Thoracic aorta (tissue), 2 donors: ENCODE measurements around the gene CEP89. TPM values are rescaled to one million over a fixed set of nuclear protein-coding genes. Genes with fewer than 3 reads are reported as not detected.

Experiments
- ATAC-seq: fragments of 150-250 bp; one replicate; pipeline ENCODE4 v1.8.0; 2017; ENCODE audit warnings: low read depth; ENCODE audit not compliant: insufficient number of reproducible peaks, low FRiP score
- DNase-seq: peaks from one replicate; pipeline ENCODE4 v3.0.0-alpha.2; 2020; ENCODE audit warnings: low spot score
- H3K27ac ChIP-seq, 2 donors: fragments of 200-600 bp; sonication (generic); 1 replicate in 1 of 2; 2 replicates in 1 of 2; pipeline ENCODE4 v1.5.1; 2016; ENCODE audit warnings: mild to moderate bottlenecking in 2 of 2, moderate library complexity in 2 of 2
- H3K27me3 ChIP-seq: fragments of 200-600 bp; sonication (generic); replicated peaks from 2 replicates; pipeline ENCODE4 v1.6.0; 2016; ENCODE audit warnings: mild to moderate bottlenecking; ENCODE audit not compliant: insufficient read depth
- H3K36me3 ChIP-seq: fragments of 200-600 bp; sonication (generic); one replicate; pipeline ENCODE4 v1.5.1; 2016
- H3K4me1 ChIP-seq, 2 donors: fragments of 200-600 bp; sonication (generic); 1 replicate in 1 of 2; 2 replicates in 1 of 2; pipeline versions ENCODE4 v1.5.1 to v1.6.0; 2016; ENCODE audit warnings: low read depth in 2 of 2, mild to moderate bottlenecking in 1 of 2; ENCODE audit not compliant: control insufficient read depth in 1 of 2
- H3K4me3 ChIP-seq: fragments of 200-600 bp; sonication (generic); 2 replicates; pipeline ENCODE4 v1.5.1; 2016; ENCODE audit warnings: mild to moderate bottlenecking
- H3K9me3 ChIP-seq: fragments of 200-600 bp; sonication (generic); 2 replicates; pipeline ENCODE4 v1.5.1; 2016
- total RNA-seq, 2 donors: library from RNA; depleted of rRNA; stranded (reverse); fragments of >200 nt; gene quantifications; one replicate each; pipeline versions ENCODE4 v1.1.0 to v1.2.3, GENCODE V29; 2016
- TF ChIP-seq, protein P1 (sequence below): fragments of 200-600 bp; sonication (generic); IDR thresholded peaks from one replicate; pipeline ENCODE4 v1.5.1; 2019; ENCODE audit warnings: antibody characterized with exemption

The CEP89 gene
- total RNA-seq, 2 donors from 2014 or later: 20.5 to 26.1 TPM

DNA sequence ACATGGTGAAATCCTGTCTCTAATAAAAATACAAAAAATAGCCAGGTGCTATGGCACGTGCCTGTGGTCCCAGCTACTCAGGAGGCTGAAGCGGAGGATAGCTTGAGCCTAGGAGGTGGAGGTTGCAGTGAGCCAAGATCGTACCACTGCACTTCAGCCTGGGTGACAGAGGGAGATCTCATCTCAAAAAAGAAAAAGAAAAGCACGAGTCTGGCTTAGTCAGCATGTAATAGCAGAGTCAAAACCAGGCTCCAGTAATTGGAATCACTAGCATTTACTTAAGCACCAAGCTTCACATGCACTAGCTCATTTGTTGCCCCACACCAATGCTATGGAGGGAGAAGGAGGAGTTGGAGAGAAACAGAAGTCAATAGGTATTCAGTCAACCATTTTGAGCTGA, 60.3 kb downstream of the CEP89 start:
- Histone ChIP-seq H3K36me3 (peaks cover 12% of the 10 kb centered on the region), H3K9me3 (no peaks in the 10 kb centered on the region), H3K27me3 (no peaks in the 10 kb centered on the region), H3K4me1 (no peaks in the 10 kb centered on the region), H3K27ac (no peak overlapping the region), H3K4me3 (no peak overlapping the region)
- no peak for DNase-seq
- TF ChIP-seq, protein P1, sequence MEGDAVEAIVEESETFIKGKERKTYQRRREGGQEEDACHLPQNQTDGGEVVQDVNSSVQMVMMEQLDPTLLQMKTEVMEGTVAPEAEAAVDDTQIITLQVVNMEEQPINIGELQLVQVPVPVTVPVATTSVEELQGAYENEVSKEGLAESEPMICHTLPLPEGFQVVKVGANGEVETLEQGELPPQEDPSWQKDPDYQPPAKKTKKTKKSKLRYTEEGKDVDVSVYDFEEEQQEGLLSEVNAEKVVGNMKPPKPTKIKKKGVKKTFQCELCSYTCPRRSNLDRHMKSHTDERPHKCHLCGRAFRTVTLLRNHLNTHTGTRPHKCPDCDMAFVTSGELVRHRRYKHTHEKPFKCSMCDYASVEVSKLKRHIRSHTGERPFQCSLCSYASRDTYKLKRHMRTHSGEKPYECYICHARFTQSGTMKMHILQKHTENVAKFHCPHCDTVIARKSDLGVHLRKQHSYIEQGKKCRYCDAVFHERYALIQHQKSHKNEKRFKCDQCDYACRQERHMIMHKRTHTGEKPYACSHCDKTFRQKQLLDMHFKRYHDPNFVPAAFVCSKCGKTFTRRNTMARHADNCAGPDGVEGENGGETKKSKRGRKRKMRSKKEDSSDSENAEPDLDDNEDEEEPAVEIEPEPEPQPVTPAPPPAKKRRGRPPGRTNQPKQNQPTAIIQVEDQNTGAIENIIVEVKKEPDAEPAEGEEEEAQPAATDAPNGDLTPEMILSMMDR: no peak
- no peak for ATAC-seq

DNA sequence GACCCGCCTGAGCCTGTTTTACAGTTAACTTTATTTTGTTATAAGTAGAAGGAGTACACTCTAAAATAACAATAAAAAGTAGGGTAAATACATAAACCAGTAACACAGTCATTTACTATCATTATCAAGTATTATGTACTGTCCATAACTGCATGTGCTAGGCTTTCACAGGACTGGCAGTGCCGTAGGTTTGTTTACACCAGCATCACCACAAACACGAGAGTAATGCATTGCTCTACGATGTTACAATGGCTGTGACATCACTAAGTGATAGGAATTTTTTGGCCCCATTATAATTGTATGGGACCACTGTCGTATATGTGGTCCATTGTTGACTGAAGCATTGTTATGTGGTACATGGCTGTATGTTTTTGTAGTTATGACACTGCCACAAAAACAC, 60.9 kb downstream of the CEP89 start:
- no peak overlapping the region for H3K27ac ChIP-seq
- TF ChIP-seq, protein P1: no peak
- H3K9me3 ChIP-seq: peaks cover under 1% of the 10 kb centered on the region
- ATAC-seq (no peak), DNase-seq (no peak)
- no peaks in the 10 kb centered on the region for H3K27me3 ChIP-seq
- no peak overlapping the region for H3K4me3 ChIP-seq
- peaks cover 12% of the 10 kb centered on the region for H3K36me3 ChIP-seq
- no peaks in the 10 kb centered on the region for H3K4me1 ChIP-seq

DNA sequence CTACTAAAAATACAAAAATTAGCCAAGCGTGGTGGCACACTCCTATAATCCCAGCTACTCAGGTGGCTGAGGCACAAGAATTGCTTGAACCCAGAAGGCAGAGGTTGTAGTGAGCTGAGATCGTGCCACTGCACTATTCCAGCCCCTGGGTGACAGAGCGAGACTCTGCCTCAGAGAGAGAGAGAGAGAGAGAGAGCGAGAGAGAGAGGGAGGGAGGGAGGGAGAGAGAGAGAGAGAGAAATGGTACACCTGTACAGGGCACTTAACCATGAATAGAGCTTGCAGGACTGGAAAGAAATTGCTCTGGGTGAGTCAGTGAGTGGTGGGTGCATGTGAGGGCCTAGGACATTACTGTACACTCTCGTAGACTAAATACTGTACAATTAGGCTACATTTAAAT, 61.7 kb downstream of the CEP89 start:
- no peak for DNase-seq
- TF ChIP-seq, protein P1: no peak
- H3K36me3 ChIP-seq: peaks cover 12% of the 10 kb centered on the region

DNA sequence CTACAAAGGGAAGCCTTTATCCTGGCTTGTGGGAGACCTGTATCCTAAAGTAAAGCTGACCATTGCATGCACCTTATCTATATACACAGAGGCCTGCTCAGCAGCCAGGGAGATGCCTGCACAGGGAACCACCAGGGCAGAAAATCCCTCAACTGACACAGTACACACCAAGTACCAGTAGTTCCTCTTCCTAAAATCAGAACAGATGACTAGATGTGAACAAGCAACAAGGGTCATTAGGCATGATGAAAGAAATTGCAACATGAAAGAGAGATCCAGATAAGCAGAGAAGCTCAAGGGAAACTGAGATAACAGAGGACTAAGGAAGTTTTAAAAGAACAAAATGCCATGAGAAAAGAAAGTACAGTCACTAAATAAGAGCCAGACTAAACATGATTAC, 62.5 kb downstream of the CEP89 start:
- Histone ChIP-seq H3K27me3 (no peaks in the 10 kb centered on the region), H3K4me3 (no peak overlapping the region), H3K9me3 (peaks cover 6% of the 10 kb centered on the region), H3K36me3 (peaks cover 10% of the 10 kb centered on the region), H3K4me1 (no peaks in the 10 kb centered on the region), H3K27ac (no peak overlapping the region)
- TF ChIP-seq, protein P1: no peak
- DNase-seq: no peak
- no peak for ATAC-seq

More for the DNA sequence above, 61.7 kb downstream of the CEP89 start:
- Histone ChIP-seq H3K27ac (no peak overlapping the region), H3K27me3 (no peaks in the 10 kb centered on the region), H3K4me1 (no peaks in the 10 kb centered on the region), H3K9me3 (peaks cover 6% of the 10 kb centered on the region), H3K4me3 (no peak overlapping the region)
- ATAC-seq: no peak

DNA sequence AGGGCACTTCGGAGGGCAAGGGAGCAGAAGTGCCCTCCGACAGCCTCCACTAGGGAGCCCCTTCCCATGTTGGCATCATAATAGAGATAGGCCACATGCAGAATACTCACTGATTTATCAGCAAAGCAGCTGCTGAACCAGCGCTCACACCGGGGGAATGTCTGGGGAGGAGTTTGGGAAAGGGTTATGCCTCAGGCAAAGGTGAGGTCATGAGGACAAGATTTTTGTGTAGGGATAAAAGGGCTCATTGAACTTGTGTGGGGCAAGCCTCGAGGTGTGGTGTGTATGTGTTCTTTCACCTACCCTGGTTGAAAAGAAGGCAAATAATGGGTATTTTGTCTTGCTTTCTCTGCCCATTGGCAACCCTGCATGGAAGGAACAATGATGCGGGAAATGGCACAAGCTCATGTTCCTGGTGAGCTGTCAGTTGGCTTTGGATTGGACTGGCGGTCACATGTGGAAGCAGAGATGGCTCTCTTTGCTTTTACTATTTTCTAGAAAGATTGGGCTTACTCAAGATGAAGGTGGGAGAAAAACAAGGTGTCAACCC, 63.0 kb downstream of the CEP89 start:
- no peak for ATAC-seq
- H3K4me1 ChIP-seq: no peaks in the 10 kb centered on the region
- no peaks in the 10 kb centered on the region for H3K27me3 ChIP-seq
- TF ChIP-seq, protein P1: no peak
- H3K9me3 ChIP-seq: peaks cover 6% of the 10 kb centered on the region
- no peak overlapping the region for H3K27ac ChIP-seq
- no peak for DNase-seq
- H3K36me3 ChIP-seq: peaks cover 5% of the 10 kb centered on the region
- H3K4me3 ChIP-seq: no peak overlapping the region
